Glomerular visceral epithelial cell (primary cell): ENCODE data around the gene ERN2.
A peak's percentile ranks its signal among the peaks of the same experiment; 100 is the strongest.

ENCODE experiments used
- DNase-seq: peaks from one replicate; pipeline ENCODE4 v3.0.0-alpha.2; 2016; ENCODE audit errors: extremely low spot score

The ERN2 gene

DNA sequence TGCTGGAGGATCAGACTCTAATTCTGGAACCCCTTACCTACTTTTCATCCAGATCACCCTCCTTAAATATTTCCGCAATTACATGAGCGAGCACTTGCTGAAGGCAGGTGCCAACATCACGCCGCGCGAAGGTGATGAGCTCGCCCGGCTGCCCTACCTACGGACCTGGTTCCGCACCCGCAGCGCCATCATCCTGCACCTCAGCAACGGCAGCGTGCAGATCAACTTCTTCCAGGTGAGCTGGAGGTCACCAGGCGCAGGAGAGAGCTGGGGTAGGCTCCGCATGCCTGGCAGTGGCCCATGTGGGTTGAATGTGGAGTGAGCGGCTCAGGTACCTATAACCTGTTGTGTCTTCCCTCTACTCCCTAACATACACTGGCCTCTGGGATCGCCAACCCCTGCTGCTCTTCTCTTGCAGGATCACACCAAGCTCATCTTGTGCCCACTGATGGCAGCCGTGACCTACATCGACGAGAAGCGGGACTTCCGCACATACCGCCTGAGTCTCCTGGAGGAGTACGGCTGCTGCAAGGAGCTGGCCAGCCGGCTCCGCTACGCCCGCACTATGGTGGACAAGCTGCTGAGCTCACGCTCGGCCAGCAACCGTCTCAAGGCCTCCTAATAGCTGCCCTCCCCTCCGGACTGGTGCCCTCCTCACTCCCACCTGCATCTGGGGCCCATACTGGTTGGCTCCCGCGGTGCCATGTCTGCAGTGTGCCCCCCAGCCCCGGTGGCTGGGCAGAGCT lies 23.4 kb downstream of the ERN2 start:
- no peak for DNase-seq

DNA sequence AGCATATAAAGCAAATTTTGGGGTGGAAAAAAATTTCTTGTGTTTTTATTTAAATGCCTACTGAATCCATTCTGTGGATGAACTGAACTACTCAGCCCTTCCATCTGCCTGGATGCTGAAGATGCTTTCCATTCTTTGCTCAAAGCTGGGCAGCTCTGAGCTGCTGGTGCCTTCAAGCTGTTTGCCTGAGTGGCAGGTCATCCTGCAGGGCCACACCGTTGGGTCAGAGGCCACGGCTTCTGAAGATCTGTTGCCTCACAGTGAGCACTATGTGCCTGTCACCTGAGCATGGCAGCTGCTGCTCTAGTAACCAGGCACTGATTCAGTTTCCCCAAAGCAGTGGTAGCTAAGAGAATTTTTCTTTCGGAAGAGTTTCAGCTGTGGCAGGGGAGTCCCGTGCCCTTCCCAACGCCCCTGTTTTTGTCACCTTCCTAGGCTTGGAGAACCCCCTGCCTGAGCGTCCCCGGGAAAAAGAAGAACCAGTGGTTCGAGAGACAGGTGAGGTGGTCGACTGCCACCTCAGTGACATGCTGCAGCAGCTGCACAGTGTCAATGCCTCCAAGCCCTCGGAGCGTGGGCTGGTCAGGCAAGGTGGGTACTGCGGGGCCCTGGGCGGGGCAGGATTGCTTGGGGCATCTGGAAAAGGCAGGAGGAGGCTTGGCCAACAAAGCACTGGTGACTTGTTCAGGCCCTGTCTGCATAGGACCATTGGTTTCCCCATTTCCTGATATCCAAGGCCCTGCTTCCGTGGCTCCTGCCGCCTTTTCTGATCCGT lies 25.8 kb downstream of the ERN2 start:
- DNase-seq = no peak

DNA sequence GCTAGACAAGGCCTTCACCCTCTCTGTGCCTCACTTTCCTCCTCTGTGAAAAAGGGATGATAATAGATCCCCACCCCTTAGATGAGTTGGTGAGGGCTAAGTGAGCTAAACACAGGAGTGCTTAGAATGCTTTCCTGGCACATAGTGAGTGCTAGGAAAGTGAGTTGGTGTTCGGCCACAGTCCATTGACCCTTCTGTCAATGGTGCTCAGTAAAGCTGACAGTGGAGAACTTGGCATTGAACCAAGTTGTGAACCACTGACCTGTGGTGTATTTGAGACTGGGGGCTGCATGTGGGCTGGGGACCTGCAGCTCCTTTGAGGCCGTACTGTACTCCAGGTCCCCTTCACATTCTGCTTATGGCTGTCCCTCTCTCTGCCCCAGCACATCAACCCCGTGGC lies 29.5 kb downstream of the ERN2 start:
- DNase-seq = no peak

DNA sequence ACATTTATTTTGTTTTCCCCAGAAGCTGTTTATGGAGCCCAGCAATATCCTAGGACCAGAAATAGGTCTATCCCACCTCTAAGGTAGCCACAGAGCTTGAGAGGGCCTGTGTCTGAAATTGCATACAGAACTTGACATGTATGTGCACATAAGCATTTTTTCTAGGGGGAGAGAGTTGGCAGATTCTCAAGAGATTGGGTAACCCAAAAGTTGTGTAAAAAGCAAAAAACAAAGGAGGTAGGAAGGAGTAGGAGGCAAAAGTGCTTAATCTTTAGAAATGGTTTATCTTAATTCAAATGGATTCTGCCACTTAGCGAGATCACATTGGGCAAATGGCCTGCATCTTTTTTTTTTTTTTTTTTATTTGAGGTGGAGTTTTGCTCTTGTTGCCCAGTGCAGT lies 30.8 kb downstream of the ERN2 start:
- DNase-seq = no peak

DNA sequence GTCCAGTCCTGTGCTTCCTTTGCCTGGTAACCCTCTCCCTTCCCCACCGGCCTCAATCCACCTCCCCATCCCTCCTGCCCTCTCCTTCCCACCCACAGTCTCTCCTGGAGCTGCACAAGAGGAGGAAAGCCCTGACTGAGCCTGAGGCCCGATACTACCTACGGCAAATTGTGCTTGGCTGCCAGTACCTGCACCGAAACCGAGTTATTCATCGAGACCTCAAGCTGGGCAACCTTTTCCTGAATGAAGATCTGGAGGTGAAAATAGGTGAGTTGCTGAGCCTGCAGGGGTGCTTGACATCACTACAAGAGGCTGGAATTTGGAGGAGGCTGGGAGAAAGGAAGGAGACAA lies 33.1 kb downstream of the ERN2 start:
- no peak for DNase-seq

DNA sequence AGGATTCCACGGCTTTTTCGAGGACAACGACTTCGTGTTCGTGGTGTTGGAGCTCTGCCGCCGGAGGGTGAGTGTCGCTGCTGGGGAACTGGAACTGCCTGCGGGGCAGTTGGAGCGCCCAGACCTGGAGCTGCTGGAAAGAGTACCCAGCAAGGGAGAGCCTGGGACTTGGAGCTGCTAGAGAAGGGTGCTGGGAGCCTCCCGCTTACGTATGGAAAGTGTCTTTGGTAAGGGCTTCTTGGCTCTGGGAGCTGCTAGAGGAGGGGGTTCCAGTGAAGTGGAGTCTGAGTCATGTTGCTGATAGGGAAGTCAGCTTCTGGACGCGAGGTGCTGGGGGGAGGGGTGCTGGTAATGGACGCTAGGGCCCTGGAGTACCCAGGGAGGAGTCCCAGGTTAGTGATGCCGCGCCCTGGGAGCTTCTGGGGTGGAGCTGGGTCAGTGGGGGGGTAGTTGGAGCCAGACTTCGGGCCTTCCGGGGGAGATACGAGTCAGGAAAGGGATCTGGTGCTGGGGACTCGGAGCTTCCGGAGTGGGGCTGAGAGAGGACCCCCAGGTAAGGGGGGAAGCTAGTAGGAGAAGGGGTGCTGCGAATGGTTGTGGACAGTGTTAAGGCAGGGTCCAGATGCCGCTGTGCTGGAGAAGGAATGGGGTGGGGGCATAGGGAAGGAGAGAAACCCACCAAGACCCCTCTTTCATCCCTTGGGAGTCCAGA lies 33.6 kb downstream of the ERN2 start:
- DNase-seq = peak; percentile 49

DNA sequence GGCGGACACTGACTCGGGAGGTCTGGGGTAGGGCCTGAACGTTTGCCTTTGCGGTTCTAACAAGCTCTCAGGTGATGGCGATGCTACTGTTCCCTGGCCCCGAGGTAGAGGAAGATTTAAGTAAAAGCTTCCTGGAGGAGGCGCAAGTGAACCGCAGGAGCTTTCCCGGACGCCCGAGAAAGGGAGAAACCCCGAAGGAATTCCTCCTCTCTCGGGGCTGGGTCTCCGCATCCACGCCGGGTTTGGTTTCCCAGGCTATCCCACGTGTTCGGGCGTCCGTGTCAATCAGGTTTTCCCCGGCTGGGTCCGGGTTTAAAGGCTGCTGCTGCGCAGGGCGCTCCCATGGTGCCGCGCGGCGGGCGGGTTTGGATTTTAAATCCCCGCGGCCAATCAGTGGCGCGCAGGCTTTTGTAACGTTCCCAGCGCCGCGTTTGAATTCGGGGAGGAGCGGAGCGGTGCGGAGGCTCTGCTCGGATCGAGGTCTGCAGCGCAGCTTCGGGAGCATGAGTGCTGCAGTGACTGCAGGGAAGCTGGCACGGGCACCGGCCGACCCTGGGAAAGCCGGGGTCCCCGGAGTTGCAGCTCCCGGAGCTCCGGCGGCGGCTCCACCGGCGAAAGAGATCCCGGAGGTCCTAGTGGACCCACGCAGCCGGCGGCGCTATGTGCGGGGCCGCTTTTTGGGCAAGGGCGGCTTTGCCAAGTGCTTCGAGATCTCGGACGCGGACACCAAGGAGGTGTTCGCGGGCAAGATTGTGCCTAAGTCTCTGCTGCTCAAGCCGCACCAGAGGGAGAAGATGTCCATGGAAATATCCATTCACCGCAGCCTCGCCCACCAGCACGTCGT lies 34.4 kb downstream of the ERN2 start, which contains the start of gene PLK1:
Gene PLK1, plus strand, starts transcription at position 460 of the 844 bp plus-strand sequence. Its CDS starts 44 bp downstream, at position 504.
- peak; percentile 85 for DNase-seq

DNA sequence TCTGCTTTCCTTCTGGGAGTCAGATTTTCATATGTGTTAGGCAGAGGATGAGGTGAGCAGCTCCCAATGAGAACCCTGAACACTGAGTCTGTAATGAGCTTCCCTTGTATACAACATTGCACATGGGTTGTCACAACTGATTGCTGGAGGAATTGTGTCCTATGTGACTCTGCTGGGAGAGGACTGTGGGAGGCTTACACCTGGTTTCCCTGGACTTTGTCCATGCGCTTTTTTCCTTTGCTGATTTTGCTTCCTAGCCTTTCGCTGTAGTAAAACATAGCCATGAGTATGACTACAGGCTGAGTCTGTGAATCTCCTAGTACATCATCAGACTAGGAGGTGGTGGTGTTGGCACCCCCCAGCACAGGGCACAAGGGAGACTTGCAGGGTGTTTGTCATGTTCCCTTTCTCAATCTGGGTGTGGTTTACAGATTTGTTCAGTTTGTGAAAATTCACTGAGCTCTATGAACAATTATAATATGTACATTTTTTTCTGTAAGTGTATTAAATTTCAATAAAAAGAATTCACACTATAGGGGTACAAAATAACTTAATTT lies 36.0 kb downstream of the ERN2 start:
- no peak for DNase-seq

DNA sequence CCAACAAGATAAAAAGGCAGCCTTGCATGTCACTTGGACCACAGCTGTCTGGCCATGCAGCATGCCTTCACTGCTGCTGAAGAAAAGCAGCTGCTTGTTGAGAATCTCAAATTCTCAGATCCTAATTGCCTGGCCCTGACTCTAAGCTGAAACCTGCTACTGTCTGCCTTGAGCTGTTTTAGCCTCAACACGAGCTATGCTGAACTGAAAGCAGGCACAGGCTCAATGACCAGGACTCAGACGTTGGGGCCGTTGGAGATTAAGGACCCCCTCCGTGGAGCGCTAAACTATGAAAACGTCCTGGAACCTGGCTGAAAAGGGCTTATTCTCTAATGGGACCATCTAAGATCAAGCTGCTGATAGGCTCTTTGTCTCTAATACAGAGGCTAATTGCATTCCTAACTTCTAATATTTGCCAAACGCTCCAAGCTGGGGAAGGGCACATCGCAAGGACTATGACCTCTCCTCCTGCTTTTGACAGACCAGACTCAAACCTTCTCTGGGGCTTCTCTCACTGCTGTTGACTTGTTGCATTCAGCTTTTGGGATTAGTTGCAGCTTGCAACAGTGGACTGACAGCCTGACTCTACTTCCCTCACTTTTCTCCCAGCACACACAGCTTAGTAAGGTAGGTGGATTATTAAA lies 38.9 kb downstream of the ERN2 start:
- no peak for DNase-seq

DNA sequence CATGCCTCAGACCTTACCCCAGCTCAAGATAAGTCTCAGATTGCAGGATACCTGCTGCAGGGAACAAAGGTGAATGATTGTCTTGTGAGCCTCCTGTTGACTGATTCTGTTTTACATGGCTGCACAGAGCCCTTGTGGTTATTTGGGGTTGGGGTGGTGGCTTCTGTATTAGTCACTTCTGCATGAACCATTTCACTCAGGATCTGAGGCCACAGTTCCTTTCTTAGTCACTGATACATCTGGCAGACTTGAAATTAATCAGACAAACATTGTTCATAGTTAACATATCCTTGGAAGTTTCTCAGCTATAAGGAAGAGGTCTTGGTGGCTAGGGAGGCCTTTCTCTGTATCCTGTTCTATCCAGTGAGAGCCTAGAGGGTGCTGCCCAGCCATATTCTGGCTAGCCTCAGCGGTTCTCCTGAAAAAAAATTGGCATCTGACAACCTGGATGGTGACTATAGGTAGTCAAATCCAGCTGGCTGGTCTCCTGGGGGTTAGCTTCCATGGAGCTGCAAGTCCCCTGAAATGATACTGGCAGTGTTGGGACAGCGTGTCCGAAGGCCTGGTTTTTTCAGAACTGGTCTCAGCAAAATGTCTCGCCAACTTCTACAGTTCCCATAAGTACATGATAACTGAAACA lies 42.8 kb downstream of the ERN2 start:
- DNase-seq = peak; percentile 83

DNA sequence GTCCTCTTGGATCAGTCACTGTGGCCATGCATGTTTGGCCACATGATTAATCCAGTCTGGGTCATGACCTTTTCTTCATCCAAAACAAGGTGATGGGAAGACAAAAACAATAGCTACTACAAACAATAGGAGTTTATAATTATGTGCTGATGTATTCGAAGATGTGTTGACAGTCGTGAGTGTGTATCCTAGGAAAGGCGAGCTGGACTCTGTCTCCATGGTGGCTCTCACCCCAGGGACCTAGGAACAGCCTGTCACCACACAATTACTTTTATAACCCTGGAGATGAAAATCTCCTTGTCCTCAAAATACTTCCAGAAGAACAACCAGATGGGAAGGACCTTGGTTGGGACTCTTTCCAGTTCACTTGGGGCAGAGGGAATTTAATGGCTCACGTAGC lies 44.1 kb downstream of the ERN2 start:
- DNase-seq = no peak

DNA sequence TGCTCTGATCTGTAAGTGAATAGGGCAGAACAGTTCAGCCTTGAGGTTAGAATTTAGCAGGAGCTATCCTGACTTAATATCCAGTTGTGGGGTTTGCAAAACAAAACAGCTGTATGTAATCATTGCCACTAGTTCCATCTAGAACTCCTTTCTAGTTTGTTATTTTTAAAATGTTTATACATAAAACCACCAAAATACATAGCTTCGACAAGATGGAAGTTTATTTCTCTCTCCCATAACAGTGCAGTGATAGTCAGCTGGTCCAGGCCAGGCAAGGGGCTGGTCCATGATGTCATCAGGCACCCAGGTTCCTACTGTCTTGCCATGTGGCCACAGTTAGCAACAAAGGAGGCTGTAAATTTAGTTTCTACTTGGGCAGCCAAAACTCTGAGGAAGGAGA lies 44.8 kb downstream of the ERN2 start:
- DNase-seq = no peak

DNA sequence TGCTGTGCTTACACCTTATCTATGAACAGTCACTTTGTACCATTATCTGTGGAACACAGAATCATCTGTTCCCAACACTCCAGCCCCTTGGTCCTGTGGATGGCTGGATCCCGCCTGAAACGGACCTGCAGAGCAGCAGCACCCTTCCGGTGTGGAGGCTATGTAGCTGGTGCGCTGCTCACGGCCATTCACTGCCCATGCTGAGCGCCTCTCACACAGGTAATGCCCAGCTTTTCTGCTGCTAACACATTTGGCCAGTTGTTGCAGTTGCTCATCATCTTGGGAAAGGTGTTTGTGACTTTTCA lies 45.7 kb downstream of the ERN2 start:
- no peak for DNase-seq

DNA sequence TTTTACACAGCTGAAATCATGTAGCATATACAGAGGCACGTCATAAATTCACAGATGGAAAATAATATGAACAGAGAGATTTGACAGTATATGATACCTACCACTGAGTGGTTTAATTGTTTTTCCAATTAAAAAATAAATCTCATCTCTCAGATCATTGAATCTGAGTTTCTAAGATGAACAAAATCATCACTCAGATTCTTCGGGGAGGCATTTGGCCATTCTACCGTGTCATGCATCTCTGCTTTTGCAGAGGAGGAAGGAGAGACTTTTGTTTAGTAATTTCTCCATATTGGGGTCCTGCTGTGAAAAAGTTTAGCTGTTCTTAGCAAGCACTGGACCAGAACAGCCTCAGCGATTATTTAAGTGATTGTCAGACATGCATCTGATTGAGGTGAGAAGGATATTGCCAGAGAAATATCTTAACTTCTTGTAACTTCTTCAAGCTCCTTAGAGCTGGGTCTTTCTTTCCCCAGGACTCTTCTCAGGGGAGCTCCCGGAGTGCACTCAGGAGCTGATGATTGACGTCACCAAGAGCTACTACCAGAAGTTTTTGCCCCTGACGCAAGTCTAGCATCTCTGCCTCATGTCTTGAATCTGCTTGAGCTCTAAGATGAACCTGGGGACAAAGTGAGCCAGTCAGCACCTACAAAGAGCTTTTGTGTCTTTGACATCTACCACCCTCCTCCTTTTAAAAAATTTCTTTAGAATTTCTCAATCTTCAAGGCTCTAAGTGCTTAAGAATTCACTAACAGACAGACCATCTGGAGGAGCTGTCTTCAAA lies 46.3 kb downstream of the ERN2 start:
- no peak for DNase-seq

DNA sequence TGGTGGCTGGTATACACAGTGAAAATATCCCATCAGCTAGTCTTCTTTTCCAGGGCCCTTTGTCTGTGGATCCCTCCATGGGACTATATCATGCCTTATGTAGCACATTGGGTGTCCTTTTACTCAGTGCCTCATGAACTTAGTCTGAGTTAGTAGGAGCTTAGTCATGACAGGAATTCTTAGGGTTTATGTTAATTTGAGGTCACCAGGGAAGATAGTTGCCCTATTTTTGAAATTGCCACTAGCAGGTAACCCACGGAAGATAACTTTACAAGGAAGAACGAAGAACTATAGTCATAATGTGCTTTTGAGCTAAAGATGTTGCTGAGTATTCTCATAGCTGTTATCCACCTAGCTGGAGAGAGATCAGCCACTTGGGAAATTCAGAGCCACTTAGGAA lies 49.1 kb downstream of the ERN2 start:
- DNase-seq = no peak

DNA sequence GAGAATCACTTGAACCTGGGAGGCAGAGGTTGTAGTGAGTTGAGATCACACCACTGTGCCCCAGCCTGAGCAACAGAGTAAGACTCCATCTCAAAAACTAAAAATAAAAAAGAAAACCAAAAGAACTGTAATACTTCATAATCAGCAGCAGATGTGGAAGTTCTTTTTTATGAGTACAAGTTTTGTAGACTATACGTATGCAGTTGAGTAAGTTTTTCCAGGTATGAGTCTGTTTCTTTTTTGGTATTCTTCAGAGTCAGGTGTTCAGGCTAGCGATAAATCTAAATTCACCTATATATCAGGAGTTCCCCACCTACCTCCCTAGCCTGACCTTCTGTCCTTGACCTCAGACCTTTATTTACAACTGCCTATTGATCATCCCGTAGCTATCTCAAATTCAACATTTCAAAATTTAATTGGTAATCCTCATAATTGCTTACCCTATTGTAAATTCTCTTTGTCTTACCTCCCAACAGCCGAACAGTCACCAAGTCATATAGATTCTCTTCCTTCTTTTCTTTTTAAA lies 61.0 kb downstream of the ERN2 start:
- DNase-seq = no peak

DNA sequence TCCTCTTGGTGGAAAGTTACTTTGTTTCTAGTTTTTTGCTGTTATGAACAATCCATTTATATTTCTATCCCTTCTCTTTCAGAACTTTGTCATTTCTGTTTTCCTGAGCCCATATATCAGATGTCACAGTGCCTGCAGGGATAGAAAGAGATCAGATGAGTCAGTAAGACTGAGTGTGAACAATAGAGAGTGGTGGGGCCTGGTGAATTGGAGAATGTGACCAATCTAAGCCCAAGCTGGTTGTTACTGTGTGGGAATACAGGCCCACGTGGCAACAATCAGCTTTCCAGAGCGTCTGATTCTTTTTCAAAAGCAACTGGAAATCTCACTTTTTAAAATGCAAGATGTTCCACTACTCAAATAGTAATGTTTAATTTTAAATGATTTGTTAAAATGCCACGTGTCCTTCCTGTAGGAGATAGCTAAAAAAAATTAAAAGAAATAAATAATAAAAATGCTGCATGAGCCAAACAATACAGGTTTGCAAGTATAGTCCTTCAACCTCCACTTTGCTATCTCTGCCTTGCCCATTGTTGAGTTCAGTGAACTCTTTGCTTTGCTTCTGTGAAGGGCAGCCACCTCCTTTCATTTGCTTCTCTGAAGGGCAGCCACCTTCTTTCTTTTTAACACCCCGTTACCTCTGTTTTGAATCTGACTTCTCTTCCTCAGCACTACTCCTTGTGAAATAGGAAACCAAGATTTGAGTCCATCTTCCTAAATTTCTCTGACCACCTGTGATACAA lies 62.2 kb downstream of the ERN2 start:
- DNase-seq = no peak

DNA sequence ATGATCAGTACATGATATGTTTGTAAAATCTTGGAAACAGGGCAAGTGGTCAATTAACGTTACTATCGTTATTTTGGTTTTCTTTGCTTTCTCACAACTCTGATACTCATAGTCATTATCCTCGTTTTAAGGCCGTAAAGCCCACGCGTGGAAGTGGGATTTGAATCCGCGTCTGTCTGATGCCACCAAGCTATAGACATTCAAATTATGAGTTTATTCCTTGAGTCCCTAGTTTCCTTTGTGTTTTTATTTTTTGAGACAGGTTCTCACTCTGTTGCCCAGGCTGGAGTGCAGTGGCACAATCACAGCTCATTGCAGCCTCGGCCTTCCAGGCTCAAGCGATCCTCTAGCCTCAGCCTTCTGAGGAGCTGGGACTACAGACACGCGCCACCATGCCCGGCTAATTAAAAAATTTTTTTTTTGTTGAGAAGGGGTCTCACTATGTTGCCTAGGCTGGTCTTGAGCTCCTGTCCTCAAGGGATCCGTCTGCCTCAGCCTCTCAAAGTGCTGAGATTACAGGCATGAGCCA lies 70.7 kb downstream of the ERN2 start:
- no peak for DNase-seq
